Measurements from ENCODE around the gene DGKI.
A peak's percentile ranks its signal among the peaks of the same experiment; 100 is the strongest.

Gene DGKI

DNA sequence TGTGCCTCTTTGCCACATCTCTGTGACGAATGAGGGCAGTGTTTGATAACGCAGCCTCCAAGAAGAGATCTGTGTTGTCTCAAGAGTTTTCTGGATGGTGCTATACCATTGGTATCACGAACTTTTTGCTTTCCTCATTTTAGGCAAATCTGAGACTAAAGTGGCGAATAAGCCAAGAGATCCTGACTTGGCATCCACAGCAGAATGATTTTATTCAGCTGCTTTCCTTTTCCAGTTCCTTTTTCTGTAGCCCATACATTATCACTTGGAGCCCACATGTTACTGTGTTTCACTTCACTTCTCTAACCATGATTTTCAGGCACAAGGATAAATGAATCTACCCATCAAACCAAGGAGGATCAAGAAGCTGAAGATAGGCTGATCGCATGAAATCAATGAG is 325.3 kb downstream of the DGKI start:
- DNase-seq: no peak

- peak; percentile 67 for DNase-seq
Measured at GRCh38 chr7:137519947-137520346, 326.8 kb downstream of the DGKI start.

DNA sequence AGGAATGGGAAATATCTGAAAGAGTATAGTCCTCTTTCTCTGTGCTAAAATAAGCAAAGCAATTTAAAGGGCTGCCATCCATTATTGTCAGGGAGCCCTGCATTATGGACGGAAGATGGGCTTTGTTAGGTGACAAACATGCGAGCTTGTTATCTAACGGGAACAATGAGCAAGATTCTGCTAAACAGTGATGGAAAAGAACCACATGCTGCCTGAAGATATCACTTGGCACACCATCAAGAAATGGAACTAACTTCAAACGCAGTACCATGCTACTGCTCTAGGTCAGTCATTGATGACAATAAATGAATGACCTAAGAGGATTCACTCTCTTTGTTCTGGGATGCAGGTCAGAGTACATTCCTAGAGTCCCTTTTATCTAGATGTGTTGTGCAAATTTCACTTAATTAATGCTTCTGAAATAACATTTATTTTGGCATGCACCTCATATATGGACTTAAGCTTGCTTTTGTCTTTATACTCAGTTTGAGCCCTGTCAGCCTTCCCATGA is 327.5 kb downstream of the DGKI start:
- DNase-seq: no peak

DNA sequence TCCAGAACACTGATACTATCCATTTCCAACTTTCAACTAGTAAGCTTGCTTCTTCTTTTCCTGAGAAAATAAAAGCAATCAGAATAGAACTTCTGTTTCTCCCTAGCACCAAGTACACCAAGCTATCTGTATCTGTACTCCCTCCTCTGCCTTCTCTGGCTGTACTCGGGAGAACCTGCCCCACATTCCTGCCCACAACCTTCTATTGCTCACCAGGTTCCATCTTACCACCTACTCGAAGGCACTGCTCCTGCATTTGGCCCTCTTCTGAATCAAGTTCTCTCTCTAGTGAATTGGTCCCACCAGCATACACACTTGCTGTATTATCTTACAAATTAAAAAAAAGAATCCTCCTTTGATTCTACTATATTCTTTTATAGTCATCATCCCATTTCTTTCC is 333.7 kb downstream of the DGKI start:
- DNase-seq: no peak

GRCh38 chr7:137507096-137507495 is 339.7 kb downstream of the DGKI start:
- DNase-seq: no peak

GRCh38 chr7:137506031-137506430 is 340.7 kb downstream of the DGKI start:
- DNase-seq: no peak

DNA sequence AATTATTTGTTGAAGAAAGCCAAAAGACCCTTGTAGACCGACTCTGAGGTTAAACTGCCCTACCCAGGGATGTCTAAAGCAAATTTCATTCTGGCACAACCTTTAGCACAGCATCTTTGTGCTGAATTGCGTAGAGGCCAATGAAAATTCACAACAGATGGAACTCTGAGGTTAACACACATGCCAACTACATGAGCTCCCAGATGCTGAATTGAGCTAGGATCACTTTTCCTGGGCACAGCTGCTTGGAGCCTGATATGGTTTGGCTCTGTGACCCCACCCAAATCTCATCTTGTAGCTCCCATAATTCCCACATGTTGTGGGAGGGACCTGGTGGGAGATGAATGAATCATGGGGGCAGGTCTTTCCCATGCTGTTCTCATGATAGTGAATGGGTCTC is 345.2 kb downstream of the DGKI start:
- DNase-seq: no peak

DNA sequence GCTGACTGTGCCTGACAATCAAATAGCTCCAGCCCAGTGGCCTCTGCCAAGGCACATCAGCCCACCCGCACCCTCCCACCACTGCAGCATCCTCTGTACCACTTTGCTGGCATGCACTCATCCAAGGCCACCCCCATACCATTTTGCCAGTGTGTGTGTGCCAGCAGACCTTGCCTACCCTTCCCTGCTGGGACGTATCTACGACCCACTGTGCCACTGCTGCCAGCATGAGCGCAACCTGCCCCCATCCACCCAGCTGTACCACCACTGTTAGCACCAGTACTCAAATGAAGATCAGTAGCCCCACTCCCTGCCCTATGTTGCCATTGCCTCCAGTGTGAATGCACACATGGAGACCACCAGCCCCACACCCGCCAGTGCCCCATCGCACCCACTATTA is 353.9 kb downstream of the DGKI start:
- DNase-seq: no peak

DNA sequence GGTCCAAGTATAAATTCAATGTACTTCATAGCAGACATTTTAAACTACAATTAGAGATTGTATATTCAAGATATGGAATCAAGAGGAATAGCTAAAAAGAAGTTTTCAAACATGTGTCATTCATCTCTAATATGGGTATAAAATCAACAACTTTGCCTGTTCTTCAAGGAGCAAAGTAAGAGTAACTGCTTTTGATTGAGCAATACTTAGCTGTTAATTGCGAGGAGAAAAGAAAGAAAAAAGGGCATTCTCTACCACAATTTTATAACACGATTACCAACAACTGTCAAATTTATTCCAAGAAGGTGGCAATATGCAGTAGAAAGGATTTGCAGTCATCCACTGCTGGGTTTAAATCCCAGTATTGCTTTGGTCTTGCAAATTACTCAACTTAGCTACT is 356.9 kb downstream of the DGKI start:
- DNase-seq: no peak

DNA sequence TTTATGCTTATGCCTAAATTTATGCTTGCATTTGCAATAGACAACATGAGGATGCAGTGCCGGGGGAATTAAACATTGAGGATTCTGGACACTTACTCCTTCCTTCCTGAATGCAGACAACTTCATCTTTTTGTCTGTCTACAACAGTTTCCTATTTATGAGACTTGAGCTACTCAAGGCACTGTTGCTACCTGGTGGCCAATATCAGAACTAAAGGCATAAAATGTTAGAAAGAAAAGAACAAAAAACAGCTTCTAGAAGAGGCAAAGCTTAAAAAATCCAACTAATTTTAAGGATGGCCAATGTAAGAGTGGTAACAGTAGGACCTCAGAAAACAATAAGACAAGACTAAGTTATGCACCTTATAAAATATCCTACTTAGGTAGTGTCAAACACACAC is 358.7 kb downstream of the DGKI start:
- DNase-seq: no peak

DNA sequence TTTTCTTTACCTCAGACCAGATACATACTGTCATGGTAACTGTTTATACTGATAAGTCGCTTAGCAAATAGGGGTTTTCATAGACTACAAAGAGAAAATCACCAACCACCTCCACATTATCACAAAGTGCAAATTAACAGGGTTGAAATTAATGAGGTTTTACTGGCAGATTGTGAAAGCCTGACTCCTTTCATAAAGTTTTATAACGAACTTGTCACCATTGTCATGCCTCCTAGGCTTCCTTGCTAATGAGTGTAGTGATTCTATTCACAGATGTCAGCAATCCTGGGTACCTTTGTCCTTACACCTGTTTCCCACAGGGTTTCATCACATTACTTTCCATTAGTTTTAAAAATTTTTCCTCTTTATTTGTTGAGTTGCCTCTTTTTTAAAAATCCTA is 361.0 kb downstream of the DGKI start:
- no peak for DNase-seq

GRCh38 chr7:137484326-137484725 is 362.4 kb downstream of the DGKI start:
- DNase-seq: peak; percentile 29

GRCh38 chr7:137482466-137482865 is 364.3 kb downstream of the DGKI start:
- peak; percentile 29 for DNase-seq

DNA sequence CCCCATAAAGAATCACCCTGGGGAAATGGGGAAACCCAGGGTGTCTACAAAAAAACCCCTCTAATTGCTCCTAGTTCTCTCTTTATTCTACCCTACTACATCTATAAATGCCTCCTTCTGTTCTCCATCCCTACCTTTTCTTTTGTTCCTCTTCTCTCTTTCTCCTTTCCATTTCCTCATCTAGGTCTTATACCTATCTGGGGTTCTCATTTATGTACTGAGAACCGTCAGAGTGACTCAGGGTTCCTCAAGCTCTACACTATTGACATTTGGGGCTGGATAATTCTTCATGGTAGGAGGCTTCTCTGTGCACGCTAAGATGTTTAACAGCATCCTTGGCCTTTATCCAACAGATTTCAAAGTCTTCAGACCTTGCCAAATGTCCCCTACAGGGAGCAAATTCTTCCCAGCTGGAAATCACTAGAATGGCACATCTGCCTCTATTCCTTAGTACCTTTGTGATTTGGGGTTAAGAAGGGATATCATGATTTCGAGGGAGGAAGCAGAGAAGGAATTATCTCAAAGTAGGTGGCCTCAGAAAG is 365.9 kb downstream of the DGKI start:
- peak; percentile 53 for DNase-seq

GRCh38 chr7:137480401-137480800 is 366.4 kb downstream of the DGKI start:
- no peak for DNase-seq

- peak; percentile 75 for DNase-seq
Measured at GRCh38 chr7:137476937-137477336, 369.8 kb downstream of the DGKI start.

GRCh38 chr7:137475966-137476365 is 370.8 kb downstream of the DGKI start:
- peak; percentile 14 for DNase-seq

GRCh38 chr7:137474540-137475026 is 372.2 kb downstream of the DGKI start:
- DNase-seq: no peak

GRCh38 chr7:137471128-137471527 is 375.6 kb downstream of the DGKI start:
- DNase-seq: no peak

DNA sequence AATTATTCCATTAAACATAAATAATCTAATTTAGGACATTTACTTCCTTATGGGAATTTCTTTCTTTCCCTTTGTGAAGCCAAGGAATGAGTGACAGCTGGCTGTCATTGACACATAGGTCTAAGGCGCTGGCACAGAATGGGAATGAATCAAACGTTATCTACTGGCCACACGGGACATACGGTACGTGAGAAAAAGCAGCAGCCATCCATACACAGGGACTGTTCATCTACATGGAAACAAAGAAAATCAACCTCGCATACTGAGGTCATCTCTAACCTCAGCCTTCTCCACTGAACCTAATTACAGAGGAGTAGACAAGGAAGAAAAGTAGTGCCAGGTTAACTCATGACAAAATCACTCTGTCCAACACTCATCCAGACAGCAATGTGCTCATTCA is 376.9 kb downstream of the DGKI start:
- DNase-seq: no peak

DNA sequence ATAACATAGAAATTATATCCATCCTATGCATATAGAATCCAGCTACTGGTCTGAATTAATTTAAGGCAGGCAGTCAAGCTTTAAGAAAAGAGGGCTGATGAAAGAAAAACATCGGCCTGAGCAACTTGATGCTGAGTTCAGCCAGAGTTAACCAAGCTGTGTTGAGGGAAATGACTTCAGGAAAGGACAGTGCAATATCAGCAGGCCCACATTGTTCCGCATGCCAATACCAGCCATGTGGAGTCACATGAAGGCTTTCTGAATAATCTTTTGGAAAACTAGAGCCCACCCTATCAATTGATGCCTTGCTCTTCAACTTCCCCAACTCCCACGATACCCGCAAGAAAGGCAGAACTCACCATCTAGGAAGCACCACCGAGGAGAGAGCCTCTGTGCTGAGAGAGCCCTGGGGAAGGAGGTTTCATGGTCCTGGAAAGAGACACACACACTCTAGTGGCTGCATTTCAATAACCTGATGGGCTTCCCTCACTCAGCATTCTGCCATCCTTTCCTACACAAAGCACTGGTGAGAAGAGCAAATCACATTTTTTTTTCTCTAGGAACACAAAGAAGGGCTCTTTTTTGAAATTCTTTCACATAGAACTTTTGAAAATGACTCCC is 377.5 kb downstream of the DGKI start:
- no peak for DNase-seq

DNA sequence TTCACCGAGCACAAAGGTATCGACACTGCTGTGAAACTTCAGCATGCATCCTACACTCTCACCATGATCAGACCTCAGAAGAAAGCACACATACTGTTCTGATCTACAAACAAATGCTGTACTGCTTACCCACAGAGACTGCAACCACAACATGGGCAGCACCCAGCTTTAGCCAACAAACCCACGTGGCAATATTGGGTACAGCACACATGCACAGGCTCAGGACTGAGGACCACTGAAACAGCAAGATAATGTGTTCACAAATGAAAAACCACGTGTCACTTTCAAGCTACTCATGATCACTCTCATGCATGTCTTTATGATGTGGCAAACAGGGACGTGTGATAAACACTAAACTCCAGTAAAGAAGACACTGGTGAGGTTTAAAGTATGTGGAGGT is 383.9 kb downstream of the DGKI start:
- DNase-seq: no peak

GRCh38 chr7:137462074-137462715 is 384.6 kb downstream of the DGKI start:
- peak; percentile 54 for DNase-seq

GRCh38 chr7:137458399-137458798 is 388.4 kb downstream of the DGKI start:
- no peak for DNase-seq
